Panc1 (cell line): ENCODE data around the gene PHF14. TPM values are rescaled to one million over a fixed set of nuclear protein-coding genes. Genes with fewer than 3 reads are reported as not detected.

Experiments
- ATAC-seq: fragments of 200-7000 bp; cut with Tn5 transposase; 2 replicates; pipeline ENCODE4 v1.9.1; 2020; ENCODE audit warnings: mild to moderate bottlenecking, moderate library complexity
- BruUV-seq: library from RNA; stranded (reverse); fragments of 400-500 nt; replicated peaks from 2 replicates; lab custom pipeline; 2021; lab: Mats Ljungman, UMichigan
- CTCF ChIA-PET: fragments of 300-600 bp; sonication (Branson Sonifier 250); formaldehyde crosslinking; loops from one replicate; lab custom pipeline; 2022; ENCODE audit warnings: antibody characterized with exemption; lab: Charles Lee
- POLR2A ChIA-PET: fragments of 300-600 bp; sonication (Branson Sonifier 250); formaldehyde crosslinking; loops from one replicate; lab custom pipeline; 2022; ENCODE audit warnings: antibody characterized with exemption; lab: Charles Lee
- DNase-seq: peaks from one replicate; pipeline ENCODE4 v3.0.0-alpha.2; 2010; ENCODE audit warnings: low read depth, low spot score
- H3K27ac ChIP-seq: 2 replicates; pipeline ENCODE4 v1.5.1; 2011; ENCODE audit warnings: mild to moderate bottlenecking, low read length, inconsistent platforms
- H3K27me3 ChIP-seq: fragments of 200-500 bp; sonication (Bioruptor generic); 2 replicates; pipeline ENCODE4 v1.6.0; 2014; ENCODE audit warnings: low read length, inconsistent platforms; ENCODE audit not compliant: control insufficient read depth, insufficient read depth
- H3K36me3 ChIP-seq: fragments of 200-500 bp; sonication (Bioruptor generic); 2 replicates; pipeline ENCODE4 v1.5.1; 2014; ENCODE audit warnings: inconsistent platforms, mild to moderate bottlenecking, low read length, moderate library complexity; ENCODE audit not compliant: control insufficient read depth, insufficient read depth
- H3K4me1 ChIP-seq: 2 replicates; pipeline ENCODE4 v1.5.1; 2011; ENCODE audit warnings: inconsistent platforms, mild to moderate bottlenecking, low read length, moderate library complexity; ENCODE audit not compliant: control insufficient read depth, insufficient read depth
- H3K4me3 ChIP-seq, 2 experiments: 2 replicates each; pipeline ENCODE4 v1.5.1; 2011 to 2012; ENCODE audit warnings: low read depth in 2 of 2, low read length in 2 of 2, mild to moderate bottlenecking in 2 of 2, inconsistent platforms in 1 of 2, moderate library complexity in 1 of 2
- H3K9me3 ChIP-seq: fragments of 200-500 bp; sonication (Bioruptor generic); 2 replicates; pipeline ENCODE4 v1.5.1; 2014; ENCODE audit warnings: low read depth, mild to moderate bottlenecking, inconsistent platforms, low read length, moderate library complexity; ENCODE audit not compliant: control insufficient read depth, insufficient read depth
- CTCF ChIP-seq: fragments of 450-650 bp; IDR thresholded peaks from 2 replicates; pipeline ENCODE4 v1.5.1; 2017; ENCODE audit warnings: mild to moderate bottlenecking
- POLR2AphosphoS5 ChIP-seq: IDR thresholded peaks from 2 replicates; pipeline ENCODE4 v1.6.1; 2012; ENCODE audit warnings: mild to moderate bottlenecking, low read depth, low read length, moderate library complexity
- REST ChIP-seq, 2 experiments: IDR thresholded peaks; 2 replicates each; pipeline ENCODE4 v1.6.1; 2011 to 2012; ENCODE audit warnings: low read depth in 2 of 2, control low read depth in 1 of 2, low read length in 1 of 2, mild to moderate bottlenecking in 1 of 2, moderate library complexity in 1 of 2; ENCODE audit not compliant: insufficient read depth in 1 of 2
- SIN3A ChIP-seq: IDR thresholded peaks from 2 replicates; pipeline ENCODE4 v1.6.1; 2012; ENCODE audit warnings: low read depth, mild to moderate bottlenecking, low read length, moderate library complexity, borderline replicate concordance; ENCODE audit not compliant: insufficient read depth
- TCF7L2 ChIP-seq: IDR thresholded peaks from 2 replicates; pipeline ENCODE4 v1.6.1; 2011; ENCODE audit warnings: mild to moderate bottlenecking, low read depth, low read length, inconsistent platforms
- in situ Hi-C: cut with HindIII; loops from 2 replicates; pipeline ENCODE4 v1.10.0; 2016; ENCODE audit warnings: low sequenced_read_pairs, low pct_unique_long_range_greater_than_20kb
- intact Hi-C: fragments of 100-400 bp; cut with micrococcal nuclease; formaldehyde crosslinking; loops from one replicate; pipeline ENCODE4 v1.10.0; 2022; ENCODE audit not compliant: unreplicated experiment
- total RNA-seq: library from RNA; stranded (reverse); gene quantifications from one replicate; pipeline ENCODE4 v1.2.1, GENCODE V29; 2021; ENCODE audit not compliant: unreplicated experiment

Gene PHF14
- total RNA-seq, 1 experiment from 2014 or later = 85.6 TPM

GRCh38 chr7:11109659-11110058 lies 136.0 kb downstream of the PHF14 start:
- Histone ChIP-seq H3K9me3 (no peaks in the 10 kb centered on the region), H3K4me3 (no peak overlapping the region), H3K4me1 (no peaks in the 10 kb centered on the region), H3K36me3 (peaks cover 7% of the 10 kb centered on the region; the same call in 1 of the 2 replicates), H3K27ac (no peak overlapping the region), H3K27me3 (no peaks in the 10 kb centered on the region)
- intact Hi-C loops = no loop called here
- in situ Hi-C loops = no loop called here
- ChIA-PET POLR2A (no interaction called here), CTCF (no interaction called here)
- DNase-seq (no peak), ATAC-seq (no peak)
- BruUV-seq = no TSS peak
- TF ChIP-seq CTCF (no peak), TCF7L2 (no peak), SIN3A (no peak), POLR2AphosphoS5 (no peak), REST (IDR thresholded peaks at IDR 0.05; ENCODE audit: insufficient read depth in 1 of 2, low read depth in 2 of 2, low read length in 1 of 2) (no peak)

- no peak for ATAC-seq
- Histone ChIP-seq H3K27me3 (no peaks in the 10 kb centered on the region), H3K9me3 (no peaks in the 10 kb centered on the region), H3K4me1 (no peaks in the 10 kb centered on the region), H3K36me3 (no peaks in the 10 kb centered on the region), H3K27ac (no peak overlapping the region), H3K4me3 (no peak overlapping the region)
- intact Hi-C loops (no loop called here), in situ Hi-C loops (no loop called here)
- no peak for DNase-seq
- BruUV-seq = no TSS peak
- POLR2A ChIA-PET = no interaction called here
- CTCF ChIA-PET = no interaction called here
- TF ChIP-seq POLR2AphosphoS5 = no peak
- no peak for TF ChIP-seq REST (IDR thresholded peaks at IDR 0.05; ENCODE audit: insufficient read depth in 1 of 2, low read depth in 2 of 2, low read length in 1 of 2)
- TF ChIP-seq SIN3A = no peak
- TF ChIP-seq CTCF = no peak
- TF ChIP-seq TCF7L2 = no peak
These were observed 146.5 kb downstream of the PHF14 start for GRCh38 chr7:11120068-11120664.
